ENCODE measurements around the gene BAZ2B.

Gene BAZ2B

GRCh38 chr2:159513745-159514144 lies 102.6 kb downstream of the BAZ2B start:
- no peak for TF ChIP-seq CTCF (IDR thresholded peaks at IDR 0.05; ENCODE audit: control insufficient read depth, insufficient read depth, low read depth, low read length, missing control alignments)
- no peak for DNase-seq (ENCODE audit: low read depth)
- H3K4me3 ChIP-seq (ENCODE audit: control insufficient read depth, low read depth, low read length) = no peak overlapping the region

- DNase-seq (ENCODE audit: low read depth) = no peak
- no peak for TF ChIP-seq CTCF (IDR thresholded peaks at IDR 0.05; ENCODE audit: control insufficient read depth, insufficient read depth, low read depth, low read length, missing control alignments)
- H3K4me3 ChIP-seq (ENCODE audit: control insufficient read depth, low read depth, low read length) = no peak overlapping the region
Measured at GRCh38 chr2:159508140-159508539, 108.2 kb downstream of the BAZ2B start.

- TF ChIP-seq CTCF (IDR thresholded peaks at IDR 0.05; ENCODE audit: control insufficient read depth, insufficient read depth, low read depth, low read length, missing control alignments) = no peak
- DNase-seq (ENCODE audit: low read depth) = no peak
- no peak overlapping the region for H3K4me3 ChIP-seq (ENCODE audit: control insufficient read depth, low read depth, low read length)
Measured at GRCh38 chr2:159506764-159507440, 109.4 kb downstream of the BAZ2B start.

GRCh38 chr2:159506202-159506601 lies 110.1 kb downstream of the BAZ2B start:
- no peak for TF ChIP-seq CTCF (IDR thresholded peaks at IDR 0.05; ENCODE audit: control insufficient read depth, insufficient read depth, low read depth, low read length, missing control alignments)
- H3K4me3 ChIP-seq (ENCODE audit: control insufficient read depth, low read depth, low read length) = no peak overlapping the region
- no peak for DNase-seq (ENCODE audit: low read depth)

GRCh38 chr2:159505196-159505595 lies 111.2 kb downstream of the BAZ2B start:
- H3K4me3 ChIP-seq (ENCODE audit: control insufficient read depth, low read depth, low read length) = no peak overlapping the region
- TF ChIP-seq CTCF (IDR thresholded peaks at IDR 0.05; ENCODE audit: control insufficient read depth, insufficient read depth, low read depth, low read length, missing control alignments) = no peak
- no peak for DNase-seq (ENCODE audit: low read depth)

- TF ChIP-seq CTCF (IDR thresholded peaks at IDR 0.05; ENCODE audit: control insufficient read depth, insufficient read depth, low read depth, low read length, missing control alignments) = no peak
- DNase-seq (ENCODE audit: low read depth) = no peak
- no peak overlapping the region for H3K4me3 ChIP-seq (ENCODE audit: control insufficient read depth, low read depth, low read length)
Measured at GRCh38 chr2:159501743-159502142, 114.6 kb downstream of the BAZ2B start.

All from AG09309 (cell line).